HG02678 (cell line): ENCODE measurements around the gene NOTCH2NLA.
"Not testable (repeated sequence)": the region's sequence is repeated elsewhere in the genome, so short reads cannot be mapped to it uniquely, and the experiment has no call there.

Experiments used
- ATAC-seq: cut with Tn5 transposase; IDR thresholded peaks from one replicate; pipeline ENCODE4 v1.9.1; 2021; ENCODE audit warnings: mild to moderate bottlenecking, moderate library complexity; ENCODE audit not compliant: unreplicated experiment

Gene NOTCH2NLA

GRCh38 chr1:146228710-146229477 lies at the start of gene NOTCH2NLA:
TSS of gene NOTCH2NLA (minus strand) at chr1:146229021. CDS start at chr1:146189337, 39,684 bp downstream.
- ATAC-seq, result peak; percentile 56

GRCh38 chr1:146278346-146278745 lies 49.5 kb upstream of the NOTCH2NLA start:
- peak; percentile 77 for ATAC-seq

GRCh38 chr1:146277087-146277486 lies 48.3 kb upstream of the NOTCH2NLA start:
- ATAC-seq, result not testable (repeated sequence)

GRCh38 chr1:146274083-146274482 lies 45.3 kb upstream of the NOTCH2NLA start:
- not testable (repeated sequence) for ATAC-seq

- not testable (repeated sequence) for ATAC-seq
These were observed 44.4 kb upstream of the NOTCH2NLA start for GRCh38 chr1:146273194-146273593.

GRCh38 chr1:146272734-146273133 lies 43.9 kb upstream of the NOTCH2NLA start:
- not testable (repeated sequence) for ATAC-seq

- ATAC-seq, result not testable (repeated sequence)
These were observed 43.2 kb upstream of the NOTCH2NLA start for GRCh38 chr1:146271977-146272376.

GRCh38 chr1:146270129-146270528 lies 41.3 kb upstream of the NOTCH2NLA start:
- ATAC-seq, result not testable (repeated sequence)

- ATAC-seq, result not testable (repeated sequence)
These were observed 37.4 kb upstream of the NOTCH2NLA start for GRCh38 chr1:146266179-146266748.

GRCh38 chr1:146264761-146265160 lies 35.9 kb upstream of the NOTCH2NLA start:
- ATAC-seq, result not testable (repeated sequence)

- not testable (repeated sequence) for ATAC-seq
These were observed 31.3 kb upstream of the NOTCH2NLA start for GRCh38 chr1:146260006-146260730.

- not testable (repeated sequence) for ATAC-seq
These were observed 29.3 kb upstream of the NOTCH2NLA start for GRCh38 chr1:146257992-146258552.

- peak; percentile 42 for ATAC-seq
These were observed 25.9 kb upstream of the NOTCH2NLA start for GRCh38 chr1:146254569-146255197.

GRCh38 chr1:146253249-146253855 lies 24.5 kb upstream of the NOTCH2NLA start:
- ATAC-seq, result not testable (repeated sequence)

GRCh38 chr1:146251523-146251922 lies 22.7 kb upstream of the NOTCH2NLA start:
- not testable (repeated sequence) for ATAC-seq

GRCh38 chr1:146248643-146249042 lies 19.8 kb upstream of the NOTCH2NLA start:
- not testable (repeated sequence) for ATAC-seq

GRCh38 chr1:146236626-146237025 lies 7.8 kb upstream of the NOTCH2NLA start:
- ATAC-seq, result not testable (repeated sequence)

GRCh38 chr1:146236026-146236601 lies 7.3 kb upstream of the NOTCH2NLA start:
- ATAC-seq, result not testable (repeated sequence)

- not testable (repeated sequence) for ATAC-seq
These were observed 608 bp downstream of the NOTCH2NLA start for GRCh38 chr1:146228144-146228682.

GRCh38 chr1:146174531-146174930 lies 54.3 kb downstream of the NOTCH2NLA start:
- ATAC-seq, result not testable (repeated sequence)
